HepG2 (cell line): ENCODE measurements around the gene MST1. TPM values are rescaled to one million over a fixed set of nuclear protein-coding genes. Genes with fewer than 3 reads are reported as not detected.

Experiments used
- AKAP8 ChIP-seq: sonication (generic); formaldehyde crosslinking; IDR thresholded peaks from 2 replicates; pipeline ENCODE4 v1.5.1; 2020; ENCODE audit warnings: mild to moderate bottlenecking, missing genetic modification reagents
- EP300 ChIP-seq, 3 experiments: sonication (generic) in 1 of 3; formaldehyde crosslinking in 1 of 3; IDR thresholded peaks; 2 replicates each; pipeline versions ENCODE4 v1.5.1 to v1.6.1; 2011 to 2020; ENCODE audit warnings: low read depth in 2 of 3, low read length in 2 of 3, borderline replicate concordance in 1 of 3, improper control_type of control experiment in 1 of 3, mild to moderate bottlenecking in 1 of 3, missing genetic modification reagents in 1 of 3, moderate library complexity in 1 of 3
- GATAD1 ChIP-seq: IDR thresholded peaks from 2 replicates; pipeline ENCODE4 v1.6.1; 2016; ENCODE audit warnings: missing genetic modification reagents, missing compliant biosample characterization
- MLLT10 ChIP-seq: sonication (generic); formaldehyde crosslinking; IDR thresholded peaks from 2 replicates; pipeline ENCODE4 v1.4.0; 2020; ENCODE audit warnings: missing genetic modification reagents
- NKX3-1 ChIP-seq: sonication (generic); formaldehyde crosslinking; IDR thresholded peaks from 2 replicates; pipeline ENCODE4 v1.5.0; 2020; ENCODE audit warnings: missing genetic modification reagents
- REPIN1 ChIP-seq: sonication (generic); formaldehyde crosslinking; IDR thresholded peaks from 2 replicates; pipeline ENCODE4 v1.8.0; 2022; ENCODE audit warnings: missing genetic modification reagents, low read depth, mild to moderate bottlenecking, borderline replicate concordance
- RXRB ChIP-seq: IDR thresholded peaks from 2 replicates; pipeline ENCODE4 v1.6.1; 2016; ENCODE audit warnings: borderline replicate concordance, missing genetic modification reagents, missing compliant biosample characterization
- SALL1 ChIP-seq: sonication (generic); formaldehyde crosslinking; IDR thresholded peaks from 2 replicates; pipeline ENCODE4 v1.8.0; 2022; ENCODE audit warnings: mild to moderate bottlenecking, missing genetic modification reagents
- SNAPC2 ChIP-seq: sonication (generic); formaldehyde crosslinking; IDR thresholded peaks from 2 replicates; pipeline ENCODE4 v1.8.1; 2022; ENCODE audit warnings: mild to moderate bottlenecking, missing genetic modification reagents
- WIZ ChIP-seq: sonication (generic); formaldehyde crosslinking; IDR thresholded peaks from 2 replicates; pipeline ENCODE4 v1.5.1; 2020; ENCODE audit warnings: mild to moderate bottlenecking, missing genetic modification reagents
- ZNF230 ChIP-seq: sonication (generic); formaldehyde crosslinking; IDR thresholded peaks from 2 replicates; pipeline ENCODE4 v1.4.0; 2020; ENCODE audit warnings: mild to moderate bottlenecking, missing genetic modification reagents
- ZNF678 ChIP-seq: sonication (generic); formaldehyde crosslinking; IDR thresholded peaks from 2 replicates; pipeline ENCODE4 v1.4.0; 2020; ENCODE audit warnings: mild to moderate bottlenecking, missing genetic modification reagents
- polyA plus RNA-seq, 8 experiments: library from polyadenylated mRNA; depleted of rRNA in 3 of 8; stranded (reverse) in 7 of 8; unstranded in 1 of 8; fragments of >200 nt; fragmentation: Illumina TruSeq in 4 of 8; extraction: Trizol in 4 of 8; gene quantifications; 2 replicates each; pipeline versions ENCODE4 v1.2.1 to v1.2.3, GENCODE V29; 2011 to 2016; ENCODE audit warnings: low read depth in 4 of 8, missing spikeins in 1 of 8, mixed read lengths in 1 of 8; ENCODE audit not compliant: insufficient read depth in 1 of 8
- total RNA-seq, 5 experiments: library from RNA; depleted of rRNA; stranded (reverse); fragments of >200 nt; fragmentation: Illumina TruSeq; extraction: Trizol; gene quantifications; 2 replicates each; pipeline ENCODE4 v1.2.3, GENCODE V29; 2016; ENCODE audit warnings: low read depth in 1 of 5
- TF ChIP-seq, protein P1 (sequence below): sonication (generic); formaldehyde crosslinking; IDR thresholded peaks from 2 replicates; pipeline ENCODE4 v1.4.0; 2020; ENCODE audit warnings: missing genetic modification reagents
- TF ChIP-seq, protein P2 (sequence below): sonication (generic); formaldehyde crosslinking; conservative IDR thresholded peaks from 2 replicates; pipeline ENCODE4 v1.4.0; 2020; ENCODE audit warnings: missing genetic modification reagents
- TF ChIP-seq, protein P3 (sequence below): sonication (generic); formaldehyde crosslinking; IDR thresholded peaks from 2 replicates; pipeline ENCODE4 v1.8.0; 2022; ENCODE audit warnings: mild to moderate bottlenecking, missing genetic modification reagents; ENCODE audit not compliant: insufficient replicate concordance
- TF ChIP-seq, protein P4 (sequence below): sonication (generic); formaldehyde crosslinking; IDR thresholded peaks from 2 replicates; pipeline ENCODE4 v1.5.0; 2020; ENCODE audit warnings: missing genetic modification reagents
- TF ChIP-seq, protein P5 (sequence below): sonication (generic); formaldehyde crosslinking; IDR thresholded peaks from 2 replicates; pipeline ENCODE4 v1.5.0; 2020; ENCODE audit warnings: mild to moderate bottlenecking, missing genetic modification reagents
- TF ChIP-seq, protein P6 (sequence below): sonication (generic); formaldehyde crosslinking; conservative IDR thresholded peaks from 2 replicates; pipeline ENCODE4 v1.8.0; 2022; ENCODE audit warnings: low read depth, missing genetic modification reagents
- TF ChIP-seq, protein P7 (sequence below): sonication (generic); IDR thresholded peaks from 2 replicates; pipeline ENCODE4 v1.6.1; 2016; ENCODE audit warnings: low read depth, borderline replicate concordance

The MST1 gene
- total and polyA plus RNA-seq, 2 of the 13 experiments (the other 11 are each of a cell fraction or from before 2014, with no cell fraction given), result 189 to 452 TPM

DNA sequence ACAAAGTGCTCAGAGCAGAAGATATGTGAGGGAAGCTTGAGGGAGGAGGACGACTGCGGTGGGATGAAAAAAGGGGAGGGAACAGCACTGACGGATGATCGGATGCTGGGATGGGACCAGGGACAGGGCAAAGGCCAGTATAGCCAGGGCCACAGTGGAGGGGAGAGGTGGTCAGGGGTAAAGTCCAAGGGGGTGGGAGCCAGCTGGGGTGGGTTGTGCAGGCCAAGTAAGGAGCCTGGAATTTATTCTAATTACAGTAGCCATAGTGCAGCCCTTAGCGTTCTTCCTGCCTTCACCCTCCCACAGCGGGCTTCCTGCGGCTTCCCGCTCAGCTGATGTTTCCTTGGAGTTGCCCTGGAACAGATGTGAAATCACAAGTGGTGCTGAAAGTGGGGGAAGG is 22.7 kb downstream of the MST1 start (continued):
- TF ChIP-seq NKX3-1 (no peak), RXRB (CRISPR knock-in tag) (peak; percentile 50; the same call in 1 of the 2 replicates), EP300 (IDR thresholded peaks at IDR 0.05; ENCODE audit: low read depth in 2 of 2, low read length in 2 of 2) (peak in 1 of 2 experiments; percentile 69; a peak in 2 of 4 replicates), EP300 (CRISPR knock-in tag; IDR thresholded peaks at IDR 0.05; ENCODE audit: borderline replicate concordance) (no peak), ZNF678 (CRISPR knock-in tag) (no peak), WIZ (CRISPR knock-in tag) (0 out of 2 replicates have a peak, but pooled peaks have one; percentile 24), REPIN1 (no peak), MLLT10 (CRISPR knock-in tag) (no peak), SALL1 (peak; percentile 42; the same call in 1 of the 2 replicates), AKAP8 (peak; percentile 20; the same call in 1 of the 2 replicates), GATAD1 (CRISPR knock-in tag) (0 out of 2 replicates have a peak, but pooled peaks have one; percentile 22), ZNF230 (CRISPR knock-in tag) (no peak), SNAPC2 (CRISPR knock-in tag) (no peak)
- TF ChIP-seq, protein P1, sequence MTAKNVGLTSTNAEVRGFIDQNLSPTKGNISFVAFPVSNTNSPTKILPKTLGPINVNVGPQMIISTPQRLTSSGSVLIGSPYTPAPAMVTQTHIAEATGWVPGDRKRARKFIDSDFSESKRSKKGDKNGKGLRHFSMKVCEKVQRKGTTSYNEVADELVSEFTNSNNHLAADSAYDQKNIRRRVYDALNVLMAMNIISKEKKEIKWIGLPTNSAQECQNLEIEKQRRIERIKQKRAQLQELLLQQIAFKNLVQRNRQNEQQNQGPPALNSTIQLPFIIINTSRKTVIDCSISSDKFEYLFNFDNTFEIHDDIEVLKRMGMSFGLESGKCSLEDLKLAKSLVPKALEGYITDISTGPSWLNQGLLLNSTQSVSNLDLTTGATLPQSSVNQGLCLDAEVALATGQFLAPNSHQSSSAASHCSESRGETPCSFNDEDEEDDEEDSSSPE, result no peak
- TF ChIP-seq, protein P2, sequence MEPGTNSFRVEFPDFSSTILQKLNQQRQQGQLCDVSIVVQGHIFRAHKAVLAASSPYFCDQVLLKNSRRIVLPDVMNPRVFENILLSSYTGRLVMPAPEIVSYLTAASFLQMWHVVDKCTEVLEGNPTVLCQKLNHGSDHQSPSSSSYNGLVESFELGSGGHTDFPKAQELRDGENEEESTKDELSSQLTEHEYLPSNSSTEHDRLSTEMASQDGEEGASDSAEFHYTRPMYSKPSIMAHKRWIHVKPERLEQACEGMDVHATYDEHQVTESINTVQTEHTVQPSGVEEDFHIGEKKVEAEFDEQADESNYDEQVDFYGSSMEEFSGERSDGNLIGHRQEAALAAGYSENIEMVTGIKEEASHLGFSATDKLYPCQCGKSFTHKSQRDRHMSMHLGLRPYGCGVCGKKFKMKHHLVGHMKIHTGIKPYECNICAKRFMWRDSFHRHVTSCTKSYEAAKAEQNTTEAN (CRISPR knock-in tag), result no peak
- TF ChIP-seq, protein P3, sequence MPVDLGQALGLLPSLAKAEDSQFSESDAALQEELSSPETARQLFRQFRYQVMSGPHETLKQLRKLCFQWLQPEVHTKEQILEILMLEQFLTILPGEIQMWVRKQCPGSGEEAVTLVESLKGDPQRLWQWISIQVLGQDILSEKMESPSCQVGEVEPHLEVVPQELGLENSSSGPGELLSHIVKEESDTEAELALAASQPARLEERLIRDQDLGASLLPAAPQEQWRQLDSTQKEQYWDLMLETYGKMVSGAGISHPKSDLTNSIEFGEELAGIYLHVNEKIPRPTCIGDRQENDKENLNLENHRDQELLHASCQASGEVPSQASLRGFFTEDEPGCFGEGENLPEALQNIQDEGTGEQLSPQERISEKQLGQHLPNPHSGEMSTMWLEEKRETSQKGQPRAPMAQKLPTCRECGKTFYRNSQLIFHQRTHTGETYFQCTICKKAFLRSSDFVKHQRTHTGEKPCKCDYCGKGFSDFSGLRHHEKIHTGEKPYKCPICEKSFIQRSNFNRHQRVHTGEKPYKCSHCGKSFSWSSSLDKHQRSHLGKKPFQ (CRISPR knock-in tag), result no peak
- TF ChIP-seq, protein P4, sequence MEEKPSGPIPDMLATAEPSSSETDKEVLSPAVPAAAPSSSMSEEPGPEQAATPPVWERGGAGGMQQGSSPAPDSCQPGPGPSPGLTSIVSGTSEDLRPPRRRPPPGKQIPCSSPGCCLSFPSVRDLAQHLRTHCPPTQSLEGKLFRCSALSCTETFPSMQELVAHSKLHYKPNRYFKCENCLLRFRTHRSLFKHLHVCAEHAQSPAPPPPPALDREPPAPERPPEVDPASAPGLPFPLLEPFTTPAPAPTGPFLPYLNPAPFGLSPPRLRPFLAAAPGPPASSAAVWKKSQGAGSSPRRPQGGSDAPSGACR, result no peak
- TF ChIP-seq, protein P5, sequence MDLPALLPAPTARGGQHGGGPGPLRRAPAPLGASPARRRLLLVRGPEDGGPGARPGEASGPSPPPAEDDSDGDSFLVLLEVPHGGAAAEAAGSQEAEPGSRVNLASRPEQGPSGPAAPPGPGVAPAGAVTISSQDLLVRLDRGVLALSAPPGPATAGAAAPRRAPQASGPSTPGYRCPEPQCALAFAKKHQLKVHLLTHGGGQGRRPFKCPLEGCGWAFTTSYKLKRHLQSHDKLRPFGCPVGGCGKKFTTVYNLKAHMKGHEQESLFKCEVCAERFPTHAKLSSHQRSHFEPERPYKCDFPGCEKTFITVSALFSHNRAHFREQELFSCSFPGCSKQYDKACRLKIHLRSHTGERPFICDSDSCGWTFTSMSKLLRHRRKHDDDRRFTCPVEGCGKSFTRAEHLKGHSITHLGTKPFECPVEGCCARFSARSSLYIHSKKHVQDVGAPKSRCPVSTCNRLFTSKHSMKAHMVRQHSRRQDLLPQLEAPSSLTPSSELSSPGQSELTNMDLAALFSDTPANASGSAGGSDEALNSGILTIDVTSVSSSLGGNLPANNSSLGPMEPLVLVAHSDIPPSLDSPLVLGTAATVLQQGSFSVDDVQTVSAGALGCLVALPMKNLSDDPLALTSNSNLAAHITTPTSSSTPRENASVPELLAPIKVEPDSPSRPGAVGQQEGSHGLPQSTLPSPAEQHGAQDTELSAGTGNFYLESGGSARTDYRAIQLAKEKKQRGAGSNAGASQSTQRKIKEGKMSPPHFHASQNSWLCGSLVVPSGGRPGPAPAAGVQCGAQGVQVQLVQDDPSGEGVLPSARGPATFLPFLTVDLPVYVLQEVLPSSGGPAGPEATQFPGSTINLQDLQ (CRISPR knock-in tag), result no peak
- TF ChIP-seq, protein P6, sequence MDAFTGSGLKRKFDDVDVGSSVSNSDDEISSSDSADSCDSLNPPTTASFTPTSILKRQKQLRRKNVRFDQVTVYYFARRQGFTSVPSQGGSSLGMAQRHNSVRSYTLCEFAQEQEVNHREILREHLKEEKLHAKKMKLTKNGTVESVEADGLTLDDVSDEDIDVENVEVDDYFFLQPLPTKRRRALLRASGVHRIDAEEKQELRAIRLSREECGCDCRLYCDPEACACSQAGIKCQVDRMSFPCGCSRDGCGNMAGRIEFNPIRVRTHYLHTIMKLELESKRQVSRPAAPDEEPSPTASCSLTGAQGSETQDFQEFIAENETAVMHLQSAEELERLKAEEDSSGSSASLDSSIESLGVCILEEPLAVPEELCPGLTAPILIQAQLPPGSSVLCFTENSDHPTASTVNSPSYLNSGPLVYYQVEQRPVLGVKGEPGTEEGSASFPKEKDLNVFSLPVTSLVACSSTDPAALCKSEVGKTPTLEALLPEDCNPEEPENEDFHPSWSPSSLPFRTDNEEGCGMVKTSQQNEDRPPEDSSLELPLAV, result no peak
- TF ChIP-seq, protein P7, sequence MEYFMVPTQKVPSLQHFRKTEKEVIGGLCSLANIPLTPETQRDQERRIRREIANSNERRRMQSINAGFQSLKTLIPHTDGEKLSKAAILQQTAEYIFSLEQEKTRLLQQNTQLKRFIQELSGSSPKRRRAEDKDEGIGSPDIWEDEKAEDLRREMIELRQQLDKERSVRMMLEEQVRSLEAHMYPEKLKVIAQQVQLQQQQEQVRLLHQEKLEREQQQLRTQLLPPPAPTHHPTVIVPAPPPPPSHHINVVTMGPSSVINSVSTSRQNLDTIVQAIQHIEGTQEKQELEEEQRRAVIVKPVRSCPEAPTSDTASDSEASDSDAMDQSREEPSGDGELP, result peak; percentile 93
